AG04450 (cell line): ENCODE measurements around the gene DDX51. TPM values are rescaled to one million over a fixed set of nuclear protein-coding genes. Genes with fewer than 3 reads are reported as not detected.

ENCODE experiments used
- CTCF ChIA-PET: fragments of 300-600, 350-600 bp; formaldehyde crosslinking; extraction: SDS; loops from one replicate; lab custom pipeline; 2022; ENCODE audit warnings: antibody characterized with exemption, inconsistent platforms; lab: Charles Lee
- POLR2A ChIA-PET: fragments of 350-600 bp; formaldehyde crosslinking; extraction: SDS; loops from one replicate; lab custom pipeline; 2021; ENCODE audit warnings: antibody characterized with exemption, inconsistent platforms; lab: Yijun Ruan, JAX
- DNase-seq: peaks from one replicate; pipeline ENCODE4 v3.0.0-alpha.2; 2011; ENCODE audit warnings: low read depth, low spot score
- H3K27ac ChIP-seq: one replicate; pipeline ENCODE4 v1.5.1; 2012; ENCODE audit warnings: low read depth, low read length, control low read depth
- H3K27me3 ChIP-seq: one replicate; pipeline ENCODE4 v1.6.0; 2012; ENCODE audit warnings: low read length; ENCODE audit not compliant: control insufficient read depth, insufficient read depth
- H3K4me3 ChIP-seq: 2 replicates; pipeline ENCODE4 v1.5.1; 2011; ENCODE audit warnings: mild to moderate bottlenecking, low read depth, low read length, control low read depth
- H3K9me3 ChIP-seq: 2 replicates; pipeline ENCODE4 v1.5.1; 2012; ENCODE audit warnings: low read length; ENCODE audit not compliant: control insufficient read depth, insufficient read depth
- polyA minus RNA-seq: library from RNA; depleted of rRNA, polyadenylated mRNA; stranded (reverse); fragments of >200 nt; gene quantifications from 2 replicates; pipeline ENCODE4 v1.2.3, GENCODE V29; 2011; rRNA and poly(A)+ RNA removed
- polyA plus RNA-seq: library from polyadenylated mRNA; depleted of rRNA; stranded (reverse); fragments of >200 nt; gene quantifications from 2 replicates; pipeline ENCODE4 v1.2.3, GENCODE V29; 2011; rRNA removed
- TF ChIP-seq, protein P1 (sequence below): IDR thresholded peaks from 2 replicates; pipeline ENCODE4 v1.5.1; 2011; ENCODE audit warnings: low read depth, low read length, control low read depth, inconsistent platforms

The DDX51 gene, protein sequence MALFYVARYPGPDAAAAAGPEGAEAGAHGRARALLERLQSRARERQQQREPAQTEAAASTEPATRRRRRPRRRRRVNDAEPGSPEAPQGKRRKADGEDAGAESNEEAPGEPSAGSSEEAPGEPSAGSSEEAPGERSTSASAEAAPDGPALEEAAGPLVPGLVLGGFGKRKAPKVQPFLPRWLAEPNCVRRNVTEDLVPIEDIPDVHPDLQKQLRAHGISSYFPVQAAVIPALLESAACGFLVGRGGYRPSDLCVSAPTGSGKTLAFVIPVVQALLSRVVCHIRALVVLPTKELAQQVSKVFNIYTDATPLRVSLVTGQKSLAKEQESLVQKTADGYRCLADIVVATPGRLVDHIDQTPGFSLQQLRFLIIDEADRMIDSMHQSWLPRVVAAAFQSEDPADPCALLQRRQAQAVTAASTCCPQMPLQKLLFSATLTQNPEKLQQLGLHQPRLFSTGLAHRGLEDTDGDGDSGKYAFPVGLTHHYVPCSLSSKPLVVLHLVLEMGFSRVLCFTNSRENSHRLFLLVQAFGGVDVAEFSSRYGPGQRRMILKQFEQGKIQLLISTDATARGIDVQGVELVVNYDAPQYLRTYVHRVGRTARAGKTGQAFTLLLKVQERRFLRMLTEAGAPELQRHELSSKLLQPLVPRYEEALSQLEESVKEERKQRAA
- polyA plus RNA-seq (4.5 and 4.6 TPM in 2 replicates), polyA minus RNA-seq (3.0 and 3.9 TPM in 2 replicates)

DNA sequence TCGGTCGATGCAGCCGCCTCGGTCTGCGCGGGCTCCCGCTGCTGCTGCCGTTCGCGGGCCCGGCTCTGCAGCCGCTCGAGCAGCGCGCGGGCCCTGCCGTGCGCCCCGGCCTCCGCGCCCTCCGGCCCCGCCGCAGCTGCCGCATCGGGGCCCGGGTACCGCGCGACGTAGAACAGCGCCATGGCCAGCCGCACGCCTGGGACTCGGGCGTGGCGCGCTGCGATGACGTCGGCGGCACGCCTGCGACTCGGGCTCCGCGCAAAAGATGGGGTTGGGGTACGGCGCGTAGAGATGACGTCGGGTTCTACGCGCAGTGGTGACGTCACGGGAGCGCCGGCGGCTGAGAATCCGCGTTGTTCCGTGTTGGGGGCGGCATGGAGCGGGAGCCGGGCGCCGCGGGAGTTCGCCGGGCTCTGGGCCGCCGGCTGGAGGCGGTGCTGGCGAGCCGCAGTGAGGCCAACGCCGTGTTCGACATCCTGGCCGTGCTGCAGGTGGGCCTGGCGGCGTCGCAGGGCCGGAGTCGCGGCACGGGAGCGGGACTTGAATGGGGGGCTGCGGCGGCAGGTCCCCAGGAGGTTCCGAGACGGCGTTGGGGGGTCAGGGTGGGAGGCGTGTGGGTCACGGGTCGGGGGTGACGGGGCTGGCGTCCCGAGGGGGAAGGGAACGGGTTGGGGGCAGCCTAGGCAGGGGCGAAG, at the start of gene DDX51, which contains the start of gene NOC4L:
DDX51 (minus strand) TSS at position 205 of the 695 bp plus-strand sequence; CDS start at position 182, 23 bp downstream.
NOC4L (plus strand) TSS at position 343 of the 695 bp plus-strand sequence; CDS start at position 375, 32 bp downstream.
- ChIA-PET POLR2A (interaction anchor here (0.6 kb wide), 1 partner anchor 9 kb away, joined by 3 read pairs; no protein-coding TSS in a partner anchor), CTCF (interaction anchor here (1.1 kb wide), 1 partner anchor 10 kb away, joined by 6 read pairs; no protein-coding TSS in a partner anchor)
- Histone ChIP-seq H3K27ac (no peak within 1 kb of the TSS), H3K9me3 (peaks cover 3% of the 10 kb centered on the region; the same call in 1 of the 2 replicates), H3K4me3 (peak within 1 kb of the TSS; percentile 83), H3K27me3 (no peaks in the 10 kb centered on the region)
- TF ChIP-seq, protein P1, sequence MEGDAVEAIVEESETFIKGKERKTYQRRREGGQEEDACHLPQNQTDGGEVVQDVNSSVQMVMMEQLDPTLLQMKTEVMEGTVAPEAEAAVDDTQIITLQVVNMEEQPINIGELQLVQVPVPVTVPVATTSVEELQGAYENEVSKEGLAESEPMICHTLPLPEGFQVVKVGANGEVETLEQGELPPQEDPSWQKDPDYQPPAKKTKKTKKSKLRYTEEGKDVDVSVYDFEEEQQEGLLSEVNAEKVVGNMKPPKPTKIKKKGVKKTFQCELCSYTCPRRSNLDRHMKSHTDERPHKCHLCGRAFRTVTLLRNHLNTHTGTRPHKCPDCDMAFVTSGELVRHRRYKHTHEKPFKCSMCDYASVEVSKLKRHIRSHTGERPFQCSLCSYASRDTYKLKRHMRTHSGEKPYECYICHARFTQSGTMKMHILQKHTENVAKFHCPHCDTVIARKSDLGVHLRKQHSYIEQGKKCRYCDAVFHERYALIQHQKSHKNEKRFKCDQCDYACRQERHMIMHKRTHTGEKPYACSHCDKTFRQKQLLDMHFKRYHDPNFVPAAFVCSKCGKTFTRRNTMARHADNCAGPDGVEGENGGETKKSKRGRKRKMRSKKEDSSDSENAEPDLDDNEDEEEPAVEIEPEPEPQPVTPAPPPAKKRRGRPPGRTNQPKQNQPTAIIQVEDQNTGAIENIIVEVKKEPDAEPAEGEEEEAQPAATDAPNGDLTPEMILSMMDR, result no peak
- DNase-seq, result peak; percentile 85

GRCh38 chr12:132191715-132192553, 47.8 kb upstream of the DDX51 start:
- Histone ChIP-seq H3K27me3 (peaks cover 10% of the 10 kb centered on the region), H3K27ac (no peak overlapping the region), H3K9me3 (peaks cover 34% of the 10 kb centered on the region), H3K4me3 (no peak overlapping the region)
- no peak for DNase-seq
- TF ChIP-seq, protein P1, result no peak
- CTCF ChIA-PET, result no interaction called here
- POLR2A ChIA-PET, result no interaction called here

GRCh38 chr12:132190834-132191500, 46.8 kb upstream of the DDX51 start:
- DNase-seq, result no peak
- Histone ChIP-seq H3K27ac (no peak overlapping the region), H3K4me3 (no peak overlapping the region), H3K27me3 (peaks cover 14% of the 10 kb centered on the region), H3K9me3 (peaks cover 37% of the 10 kb centered on the region)
- TF ChIP-seq, protein P1, result no peak
- POLR2A ChIA-PET, result no interaction called here
- CTCF ChIA-PET, result no interaction called here

GRCh38 chr12:132190012-132190755, 46.1 kb upstream of the DDX51 start:
- POLR2A ChIA-PET, result interaction anchor here (0.7 to 1.1 kb wide), 3 partner anchors 19 to 36 kb away, joined by 3 to 4 read pairs (median 4); no protein-coding TSS in a partner anchor
- peaks cover 37% of the 10 kb centered on the region for H3K9me3 ChIP-seq
- DNase-seq, result no peak
- H3K27me3 ChIP-seq, result peaks cover 22% of the 10 kb centered on the region
- H3K27ac ChIP-seq, result no peak overlapping the region
- H3K4me3 ChIP-seq, result peak overlapping the region; percentile 64
- TF ChIP-seq, protein P1, result no peak
- CTCF ChIA-PET, result no interaction called here
